Esophagus muscularis mucosa (tissue), 3 donors: ENCODE results near the gene MRTFB.

Experiments
- POLR2A ChIP-seq: fragments of 450-650 bp; IDR thresholded peaks from one replicate; pipeline ENCODE4 v1.6.1; 2017; ENCODE audit warnings: antibody characterized with exemption, moderate library complexity, mild to moderate bottlenecking, low read depth
- POLR2AphosphoS5 ChIP-seq, 2 donors: sonication (generic); formaldehyde crosslinking; IDR thresholded peaks; one replicate each; pipeline ENCODE4 v1.6.1; 2017; ENCODE audit warnings: antibody characterized with exemption in 2 of 2
- TF ChIP-seq, protein P1 (sequence below), 3 experiments: fragments of 200-600 bp in 2 of 3; fragments of 450-650 bp in 1 of 3; sonication (generic) in 2 of 3; IDR thresholded peaks; one replicate each; pipeline ENCODE4 v1.5.1; 2017 to 2019; ENCODE audit warnings: antibody characterized with exemption in 3 of 3, mild to moderate bottlenecking in 2 of 3, moderate library complexity in 1 of 3

DNA sequence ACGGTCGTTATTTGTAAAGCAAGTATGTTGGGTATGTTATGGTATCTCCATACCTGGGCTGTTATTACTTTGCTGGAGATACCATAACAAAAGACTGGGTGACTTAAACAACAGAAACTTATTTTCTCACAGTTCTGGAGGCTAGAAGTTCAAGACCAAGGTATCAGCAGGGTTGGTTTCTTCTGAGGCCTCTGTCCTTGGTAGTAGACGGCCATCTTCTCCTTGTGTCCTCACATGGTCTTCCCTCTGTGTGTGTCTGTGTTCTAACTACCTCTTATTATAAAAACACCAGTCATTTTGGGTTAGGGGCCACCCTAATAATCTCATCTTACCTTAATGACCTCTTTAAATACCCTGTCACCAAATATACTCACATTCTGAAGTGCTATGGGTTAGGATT, 33.2 kb upstream of the MRTFB start:
- no peak for TF ChIP-seq POLR2AphosphoS5 (IDR thresholded peaks at IDR 0.05)
- TF ChIP-seq POLR2A = no peak
- TF ChIP-seq, protein P1, sequence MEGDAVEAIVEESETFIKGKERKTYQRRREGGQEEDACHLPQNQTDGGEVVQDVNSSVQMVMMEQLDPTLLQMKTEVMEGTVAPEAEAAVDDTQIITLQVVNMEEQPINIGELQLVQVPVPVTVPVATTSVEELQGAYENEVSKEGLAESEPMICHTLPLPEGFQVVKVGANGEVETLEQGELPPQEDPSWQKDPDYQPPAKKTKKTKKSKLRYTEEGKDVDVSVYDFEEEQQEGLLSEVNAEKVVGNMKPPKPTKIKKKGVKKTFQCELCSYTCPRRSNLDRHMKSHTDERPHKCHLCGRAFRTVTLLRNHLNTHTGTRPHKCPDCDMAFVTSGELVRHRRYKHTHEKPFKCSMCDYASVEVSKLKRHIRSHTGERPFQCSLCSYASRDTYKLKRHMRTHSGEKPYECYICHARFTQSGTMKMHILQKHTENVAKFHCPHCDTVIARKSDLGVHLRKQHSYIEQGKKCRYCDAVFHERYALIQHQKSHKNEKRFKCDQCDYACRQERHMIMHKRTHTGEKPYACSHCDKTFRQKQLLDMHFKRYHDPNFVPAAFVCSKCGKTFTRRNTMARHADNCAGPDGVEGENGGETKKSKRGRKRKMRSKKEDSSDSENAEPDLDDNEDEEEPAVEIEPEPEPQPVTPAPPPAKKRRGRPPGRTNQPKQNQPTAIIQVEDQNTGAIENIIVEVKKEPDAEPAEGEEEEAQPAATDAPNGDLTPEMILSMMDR (IDR thresholded peaks at IDR 0.05) = no peak
